SK-N-SH treated with all-trans-retinoic acid at 6 μM for 48 hours (cell line): ENCODE measurements around the gene DDX23.

Experiments
- ATAC-seq: fragments of 200-7000 bp; cut with Tn5 transposase; 3 replicates; pipeline ENCODE4 v1.9.1; 2020; ENCODE audit warnings: mild to moderate bottlenecking, moderate library complexity
- ARNTL ChIP-seq: fragments of 450-650 bp; formaldehyde crosslinking; IDR thresholded peaks from 2 replicates; pipeline ENCODE4 v1.5.0; 2020; ENCODE audit warnings: low read depth, mild to moderate bottlenecking, moderate library complexity, borderline replicate concordance
- BACH2 ChIP-seq: fragments of 250-450 bp; sonication (Bioruptor Pico); IDR thresholded peaks from 2 replicates; pipeline ENCODE4 v1.9.0; 2021; ENCODE audit warnings: mild to moderate bottlenecking, borderline replicate concordance
- CREB5 ChIP-seq: fragments of 250-450 bp; sonication (Bioruptor Pico); IDR thresholded peaks from 2 replicates; pipeline ENCODE4 v1.5.1; 2020; ENCODE audit warnings: low read depth, mild to moderate bottlenecking, moderate library complexity
- CSRNP3 ChIP-seq: fragments of 250-450 bp; sonication (Bioruptor Pico); IDR thresholded peaks from 2 replicates; pipeline ENCODE4 v1.5.1; 2021; ENCODE audit warnings: mild to moderate bottlenecking, moderate library complexity
- ESRRG ChIP-seq: fragments of 250-450 bp; sonication (Bioruptor Pico); IDR thresholded peaks from 2 replicates; pipeline ENCODE4 v1.6.1; 2021; ENCODE audit warnings: mild to moderate bottlenecking
- GLIS3 ChIP-seq: fragments of 250-450 bp; sonication (Bioruptor Pico); IDR thresholded peaks from 2 replicates; pipeline ENCODE4 v1.5.0; 2020; ENCODE audit warnings: mild to moderate bottlenecking, moderate library complexity
- OSR1 ChIP-seq: fragments of 250-450 bp; sonication (Bioruptor Pico); IDR thresholded peaks from 2 replicates; pipeline ENCODE4 v1.8.0; 2022; ENCODE audit warnings: moderate library complexity, mild to moderate bottlenecking, inconsistent platforms
- POU6F1 ChIP-seq: fragments of 250-450 bp; sonication (Bioruptor Pico); IDR thresholded peaks from 2 replicates; pipeline ENCODE4 v1.8.0; 2021; ENCODE audit warnings: low read depth, mild to moderate bottlenecking, moderate library complexity, borderline replicate concordance
- TCF4 ChIP-seq: fragments of 250-450 bp; sonication (Bioruptor Pico); IDR thresholded peaks from 2 replicates; pipeline ENCODE4 v1.8.0; 2021; ENCODE audit warnings: mild to moderate bottlenecking, moderate library complexity, borderline replicate concordance
- TSHZ2 ChIP-seq: fragments of 250-450 bp; sonication (Bioruptor Pico); IDR thresholded peaks from 2 replicates; pipeline ENCODE4 v1.5.0; 2020; ENCODE audit warnings: mild to moderate bottlenecking, moderate library complexity
- ZC3H10 ChIP-seq: fragments of 250-450 bp; sonication (Bioruptor Pico); IDR thresholded peaks from 2 replicates; pipeline ENCODE4 v1.5.1; 2021; ENCODE audit warnings: mild to moderate bottlenecking, moderate library complexity
- ZFP3 ChIP-seq: fragments of 250-450 bp; sonication (Bioruptor Pico); IDR thresholded peaks from 2 replicates; pipeline ENCODE4 v1.5.0; 2020; ENCODE audit warnings: mild to moderate bottlenecking, moderate library complexity
- ZFP30 ChIP-seq: fragments of 450-650 bp; formaldehyde crosslinking; IDR thresholded peaks from 2 replicates; pipeline ENCODE4 v1.5.0; 2022; ENCODE audit warnings: mild to moderate bottlenecking, moderate library complexity
- ZNF565 ChIP-seq: fragments of 450-650 bp; formaldehyde crosslinking; conservative IDR thresholded peaks from 2 replicates; pipeline ENCODE4 v1.5.0; 2020; ENCODE audit warnings: low read depth, mild to moderate bottlenecking, moderate library complexity
- ZNF70 ChIP-seq: fragments of 450-650 bp; formaldehyde crosslinking; IDR thresholded peaks from 2 replicates; pipeline ENCODE4 v1.5.0; 2020; ENCODE audit warnings: mild to moderate bottlenecking, moderate library complexity
- ZNF8 ChIP-seq: fragments of 450-650 bp; formaldehyde crosslinking; IDR thresholded peaks from 2 replicates; pipeline ENCODE4 v1.5.0; 2020; ENCODE audit warnings: mild to moderate bottlenecking, moderate library complexity

The DDX23 gene

GRCh38 chr12:48827026-48827425 lies 24.9 kb downstream of the DDX23 start:
- no peak for TF ChIP-seq ZNF565
- no peak for TF ChIP-seq CSRNP3
- TF ChIP-seq, all 23 proteins: peak for 0
- no peak for ATAC-seq

GRCh38 chr12:48826209-48826855 lies 25.6 kb downstream of the DDX23 start:
- TF ChIP-seq CREB5 (CRISPR knock-in tag) (no peak), ZNF70 (CRISPR knock-in tag) (no peak), ZNF565 (no peak), OSR1 (CRISPR knock-in tag) (no peak), ZFP30 (CRISPR knock-in tag) (no peak), POU6F1 (CRISPR knock-in tag) (no peak), ZNF8 (no peak)
- no peak for ATAC-seq

- TF ChIP-seq ESRRG: no peak
- no peak for TF ChIP-seq GLIS3 (CRISPR knock-in tag)
- no peak for TF ChIP-seq POU6F1 (CRISPR knock-in tag)
- no peak for TF ChIP-seq TCF4
- TF ChIP-seq ZC3H10: no peak
- TF ChIP-seq ARNTL: no peak
- no peak for TF ChIP-seq ZNF8
- no peak for TF ChIP-seq TSHZ2 (CRISPR knock-in tag)
- TF ChIP-seq ZNF70 (CRISPR knock-in tag): no peak
- no peak for TF ChIP-seq ZNF565
- no peak for TF ChIP-seq ZFP3 (CRISPR knock-in tag)
- TF ChIP-seq ZFP30 (CRISPR knock-in tag): no peak
- TF ChIP-seq BACH2 (CRISPR knock-in tag): no peak
- no peak for ATAC-seq
These were observed 27.1 kb downstream of the DDX23 start for GRCh38 chr12:48824905-48825304.

GRCh38 chr12:48824112-48824511 lies 27.9 kb downstream of the DDX23 start:
- TF ChIP-seq TCF4 (no peak), POU6F1 (CRISPR knock-in tag) (no peak), CREB5 (CRISPR knock-in tag) (no peak), BACH2 (CRISPR knock-in tag) (no peak), OSR1 (CRISPR knock-in tag) (no peak), GLIS3 (CRISPR knock-in tag) (no peak)
- ATAC-seq: no peak
